HG03439 (cell line): ENCODE measurements around the gene SCN10A.

Source experiments
- ATAC-seq: cut with Tn5 transposase; IDR thresholded peaks from one replicate; pipeline ENCODE4 v1.9.1; 2021; ENCODE audit warnings: mild to moderate bottlenecking, moderate library complexity; ENCODE audit not compliant: unreplicated experiment

SCN10A gene

DNA sequence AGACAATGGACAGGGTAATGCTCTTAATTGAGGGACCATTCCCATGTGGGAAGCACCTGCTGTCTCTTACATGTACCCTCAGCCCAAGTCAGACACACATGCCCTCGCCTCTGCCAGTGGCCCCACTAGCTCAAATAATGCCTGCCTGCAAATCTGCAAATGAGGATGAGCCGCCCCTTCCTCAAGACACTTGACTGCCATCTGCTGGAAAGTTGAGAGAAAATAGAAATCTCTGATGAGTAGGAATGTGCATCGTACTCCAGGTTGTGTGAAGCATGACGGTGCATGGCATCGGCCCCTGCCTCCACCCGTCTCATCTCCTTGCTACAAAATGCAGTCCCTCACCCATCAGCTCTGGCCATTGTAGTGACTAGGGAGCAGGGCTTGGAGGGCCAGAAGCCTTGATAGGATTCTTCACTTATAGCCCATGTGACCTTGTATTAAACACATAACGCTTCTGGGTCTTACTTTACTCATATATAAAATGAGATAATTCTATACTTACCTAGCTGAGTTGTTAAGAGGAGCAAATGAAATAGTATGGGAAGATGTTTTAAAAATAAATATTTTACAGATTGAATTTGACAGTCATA is 160.2 kb downstream of the SCN10A start:
- no peak for ATAC-seq

DNA sequence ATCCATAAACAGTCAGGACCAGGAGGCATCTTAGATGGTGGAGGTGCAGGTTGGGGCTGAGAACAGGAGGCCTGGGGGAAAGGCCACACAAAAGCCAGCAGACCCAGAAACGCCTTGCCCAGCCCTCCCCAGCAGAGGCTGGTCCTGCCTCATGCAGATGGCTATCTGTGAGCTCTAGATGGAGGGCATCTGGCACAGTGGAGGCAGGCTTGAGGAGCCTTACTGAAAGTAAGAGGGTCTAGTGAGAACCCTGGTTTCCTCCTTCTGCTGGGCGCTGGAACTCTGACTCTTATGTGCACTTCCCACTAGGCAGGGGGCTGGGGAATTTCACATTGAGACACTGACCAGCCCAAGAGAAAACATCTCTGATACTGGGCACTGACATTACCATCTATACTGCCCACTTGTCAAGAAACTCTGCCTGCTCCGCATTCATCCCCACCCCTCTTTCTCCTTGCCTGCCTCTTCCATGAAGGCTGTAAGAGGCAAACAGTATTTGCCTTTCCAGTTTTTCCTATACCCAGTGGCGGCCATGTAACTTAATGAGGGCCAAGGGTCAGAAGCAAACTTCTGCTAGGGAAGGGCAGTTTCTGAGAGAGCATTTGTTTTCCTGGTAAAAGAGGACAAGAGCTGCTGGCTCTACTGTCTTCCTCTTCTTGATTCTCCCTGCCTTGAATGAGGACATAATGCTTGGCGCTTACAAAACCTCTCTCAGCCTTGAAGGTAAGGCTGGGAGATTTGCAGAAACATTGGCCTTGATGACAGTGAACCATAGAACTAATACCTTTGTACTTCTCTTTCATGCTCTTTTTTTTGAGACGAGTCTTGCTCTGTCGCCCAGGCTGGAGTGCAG is 162.1 kb downstream of the SCN10A start:
- ATAC-seq, result no peak

GRCh38 chr3:38652934-38653333 is 163.1 kb downstream of the SCN10A start:
- ATAC-seq, result no peak

DNA sequence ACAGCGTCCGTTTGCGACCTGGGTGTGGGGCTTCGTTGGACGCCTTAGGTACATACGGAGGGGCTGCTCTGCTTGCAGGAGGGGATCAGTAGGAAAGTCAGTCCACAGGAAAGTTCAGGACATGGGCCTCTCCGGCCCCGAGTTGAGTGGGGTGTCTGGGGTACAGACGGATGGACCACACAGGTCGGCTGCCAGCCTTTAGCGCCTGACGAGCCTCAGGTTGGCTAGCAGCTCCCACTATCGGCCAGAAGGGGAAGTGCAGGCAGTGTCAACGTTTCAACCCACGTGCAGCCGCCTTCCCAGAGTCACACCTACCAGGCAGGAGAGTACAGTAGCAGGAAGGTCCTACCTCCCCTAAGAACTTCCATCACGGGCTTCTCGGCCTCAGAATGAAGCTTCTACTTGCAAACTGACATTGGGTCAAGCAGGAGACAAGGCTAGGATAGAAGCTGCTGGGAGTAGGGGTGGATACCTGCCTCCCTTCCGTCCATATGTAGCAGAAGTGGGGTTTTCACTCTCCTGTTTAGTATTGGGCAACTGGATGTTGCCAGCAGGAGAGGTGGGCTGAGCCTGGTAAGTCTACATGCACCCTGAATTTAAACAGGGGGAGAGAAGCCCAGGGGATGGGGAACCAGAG is 164.7 kb downstream of the SCN10A start:
- no peak for ATAC-seq

DNA sequence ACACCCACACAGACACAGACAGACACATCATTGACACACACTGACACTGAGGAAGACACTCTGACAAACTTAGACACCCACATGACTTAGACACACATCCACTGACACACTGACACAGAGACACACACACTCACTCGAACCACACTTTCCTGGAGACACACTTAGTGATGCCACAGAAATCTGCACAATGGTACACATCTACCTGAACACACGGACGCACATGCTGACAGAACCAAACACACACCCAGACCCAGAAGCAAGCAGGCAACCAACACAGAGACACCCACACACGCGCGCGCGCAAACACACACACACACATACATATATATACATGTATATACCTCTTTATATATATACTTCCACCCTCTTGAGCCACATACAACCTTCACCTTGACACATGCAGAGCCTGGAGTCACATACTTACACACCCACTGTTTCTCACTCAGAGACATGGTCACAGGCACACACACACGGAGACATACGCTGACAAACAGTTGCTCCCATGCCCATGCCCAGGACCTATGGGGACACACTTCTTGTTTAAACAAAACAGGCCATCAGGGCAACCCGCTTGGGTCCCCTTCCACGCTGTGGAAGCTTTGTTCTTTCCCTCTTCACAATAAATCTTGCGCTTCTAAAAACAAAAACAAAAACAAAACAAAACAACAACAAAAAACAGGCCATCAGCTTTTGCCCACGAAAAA is 165.6 kb downstream of the SCN10A start:
- ATAC-seq, result no peak

DNA sequence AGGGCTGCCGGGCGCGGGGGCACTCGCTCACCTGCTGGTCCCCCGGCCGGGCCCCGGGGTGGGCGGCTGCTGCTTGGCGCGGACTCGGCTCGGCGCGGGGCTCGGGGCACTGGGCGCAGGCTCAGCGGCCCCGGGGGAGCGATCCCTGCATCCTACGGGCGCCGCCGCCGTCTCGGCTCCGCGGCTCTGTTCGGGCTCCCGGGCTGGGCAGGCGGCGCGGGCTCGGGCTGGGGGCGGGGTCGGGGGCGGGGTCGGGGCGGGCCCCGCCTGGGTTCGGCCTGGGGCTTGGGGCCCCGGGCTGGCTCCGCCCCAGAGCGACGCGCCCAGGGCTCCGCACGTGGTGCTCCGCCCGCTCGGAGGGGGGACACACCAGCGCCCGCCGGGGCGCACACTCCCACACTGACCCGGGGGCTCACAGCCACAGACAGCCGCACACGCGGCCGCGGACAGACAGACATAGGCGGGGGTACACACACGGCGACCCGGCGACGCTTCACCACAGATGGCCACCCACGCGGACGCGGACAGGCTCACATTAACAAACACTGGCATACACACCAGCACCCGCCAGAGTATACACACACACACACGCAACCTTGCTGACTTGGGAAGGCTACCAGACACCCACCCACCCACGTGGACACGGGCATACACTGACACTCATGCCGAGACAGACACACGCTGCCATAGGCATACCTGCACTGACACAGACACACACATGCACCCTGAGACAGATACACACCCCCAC is 166.3 kb downstream of the SCN10A start, which contains the start of gene SCN5A:
Gene SCN5A (minus strand): TSS at position 188 of the 748 bp plus-strand sequence. CDS start 16,380 bp downstream, outside the sequence.
- ATAC-seq, result no peak

- ATAC-seq, result no peak
These were observed 167.1 kb downstream of the SCN10A start for GRCh38 chr3:38648659-38649499.

GRCh38 chr3:38648024-38648658 is 167.9 kb downstream of the SCN10A start:
- no peak for ATAC-seq

DNA sequence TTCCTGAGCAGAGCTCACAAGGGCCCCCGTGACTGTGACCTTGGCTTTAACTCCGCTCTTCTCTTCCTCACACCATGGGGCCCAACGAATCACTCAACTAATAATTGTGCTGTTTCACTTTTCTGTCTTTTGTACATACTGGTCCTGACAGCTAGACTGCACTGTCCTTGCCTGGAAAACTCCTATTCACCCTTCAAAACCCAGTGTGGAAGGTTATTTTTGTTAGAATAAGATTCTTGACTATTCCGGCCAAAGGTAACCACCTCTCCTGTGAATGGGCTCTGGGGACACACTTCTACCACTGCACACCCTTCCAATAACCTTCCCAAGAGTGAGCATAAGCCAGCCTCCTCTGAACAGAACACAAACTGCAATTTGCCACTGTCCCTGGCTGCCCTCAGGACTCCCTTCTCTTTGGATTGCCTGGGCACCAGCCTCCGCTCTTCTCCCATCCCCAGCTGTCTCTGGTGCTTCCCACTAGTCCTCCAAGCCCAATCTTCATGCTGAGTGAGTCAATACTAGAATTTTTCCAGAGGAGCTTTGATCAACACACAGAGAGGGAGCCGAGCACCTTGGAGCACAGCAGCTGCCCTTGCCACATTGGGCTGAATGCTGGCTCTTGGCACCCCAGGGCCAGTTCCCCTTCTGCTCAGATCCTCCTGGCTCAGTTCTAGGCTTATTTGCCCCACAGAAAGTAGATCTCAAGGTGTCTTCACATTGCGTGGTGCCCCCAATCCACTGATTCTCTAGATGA is 168.6 kb downstream of the SCN10A start:
- no peak for ATAC-seq
